NK-92 (cell line): ENCODE data around the gene SCN9A.
"Not testable (repeated sequence)": the region's sequence is repeated elsewhere in the genome, so short reads cannot be mapped to it uniquely, and the experiment has no call there.

Experiments
- DNase-seq: peaks from one replicate; lab custom pipeline; 2025; ENCODE audit not compliant: unreplicated experiment; lab: John Stamatoyannopoulos, UW

Gene SCN9A

DNA sequence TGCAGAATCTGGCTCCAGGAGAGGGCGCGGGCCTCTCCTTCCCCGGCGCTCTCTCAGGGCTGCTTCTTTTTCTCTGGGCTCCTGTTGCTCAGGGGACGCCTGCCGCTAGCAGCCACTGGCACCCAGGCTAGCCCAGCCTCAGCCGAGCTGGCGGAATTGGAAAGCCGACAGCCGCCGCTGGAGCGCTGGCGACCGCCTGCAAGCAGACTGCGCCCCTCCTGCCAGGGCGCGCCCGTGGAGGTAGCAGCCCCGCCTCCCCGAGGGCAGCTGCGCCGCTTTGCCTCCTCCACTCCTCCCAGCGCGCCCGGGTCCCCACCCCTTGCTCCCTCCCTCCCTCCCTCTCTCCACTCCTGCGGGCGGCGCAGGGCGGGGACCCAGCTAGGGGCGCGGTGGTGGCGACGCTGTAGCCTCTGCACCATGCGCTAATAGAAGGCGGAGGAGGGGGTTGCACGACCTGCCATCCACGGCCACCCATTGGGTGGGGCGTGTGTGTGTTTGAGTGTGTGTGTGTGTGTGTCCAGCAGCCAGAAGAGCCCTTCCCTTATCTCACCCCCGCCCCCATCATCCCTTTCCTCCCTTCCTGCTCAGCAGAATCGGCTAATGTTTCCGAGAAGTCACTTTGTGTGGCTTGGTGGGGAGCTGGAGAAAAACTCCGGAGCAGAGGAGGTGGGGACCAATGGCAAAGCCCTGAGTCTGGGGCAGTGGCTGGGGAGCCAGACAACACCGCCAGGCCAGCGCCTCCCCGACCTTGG lies at the start of gene SCN9A:
Gene SCN9A, minus strand, starts transcription at position 209 of the 752 bp plus-strand sequence. CDS start 64,188 bp downstream, outside the sequence.
- DNase-seq = no peak

DNA sequence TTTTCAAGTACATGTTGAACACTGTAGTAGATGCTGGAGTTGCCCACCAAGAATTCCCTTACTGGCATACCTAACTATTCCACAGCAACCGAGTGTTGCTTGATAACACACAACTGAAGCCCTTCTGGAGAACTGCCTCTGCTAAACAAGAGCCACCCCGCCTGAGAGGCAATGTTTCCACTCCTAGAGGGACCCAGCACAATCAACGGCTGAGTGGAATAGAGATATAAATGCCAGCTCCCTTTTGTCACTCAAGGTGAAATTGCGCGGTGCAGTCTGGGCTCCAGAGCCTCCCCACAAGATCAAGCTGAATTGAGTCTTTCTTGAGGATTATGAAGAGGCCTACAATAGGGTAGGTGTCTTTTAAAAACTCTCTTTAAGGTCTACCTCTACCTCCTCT lies 49.1 kb upstream of the SCN9A start:
- no peak for DNase-seq

DNA sequence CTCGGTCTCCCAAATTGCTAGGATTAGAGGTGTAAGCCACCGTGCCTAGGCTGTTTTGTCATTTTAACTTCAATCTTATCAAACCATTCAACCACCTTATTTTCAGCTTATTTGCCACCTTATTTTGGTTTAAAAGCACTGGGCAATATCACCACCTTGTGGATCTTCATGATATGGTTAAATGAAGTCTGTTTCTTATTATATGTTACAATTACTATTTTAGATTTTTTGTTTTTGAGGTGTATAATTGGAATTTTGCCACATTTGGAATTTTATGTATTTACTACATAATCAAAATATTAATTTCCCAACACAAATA lies 43.8 kb upstream of the SCN9A start:
- no peak for DNase-seq

DNA sequence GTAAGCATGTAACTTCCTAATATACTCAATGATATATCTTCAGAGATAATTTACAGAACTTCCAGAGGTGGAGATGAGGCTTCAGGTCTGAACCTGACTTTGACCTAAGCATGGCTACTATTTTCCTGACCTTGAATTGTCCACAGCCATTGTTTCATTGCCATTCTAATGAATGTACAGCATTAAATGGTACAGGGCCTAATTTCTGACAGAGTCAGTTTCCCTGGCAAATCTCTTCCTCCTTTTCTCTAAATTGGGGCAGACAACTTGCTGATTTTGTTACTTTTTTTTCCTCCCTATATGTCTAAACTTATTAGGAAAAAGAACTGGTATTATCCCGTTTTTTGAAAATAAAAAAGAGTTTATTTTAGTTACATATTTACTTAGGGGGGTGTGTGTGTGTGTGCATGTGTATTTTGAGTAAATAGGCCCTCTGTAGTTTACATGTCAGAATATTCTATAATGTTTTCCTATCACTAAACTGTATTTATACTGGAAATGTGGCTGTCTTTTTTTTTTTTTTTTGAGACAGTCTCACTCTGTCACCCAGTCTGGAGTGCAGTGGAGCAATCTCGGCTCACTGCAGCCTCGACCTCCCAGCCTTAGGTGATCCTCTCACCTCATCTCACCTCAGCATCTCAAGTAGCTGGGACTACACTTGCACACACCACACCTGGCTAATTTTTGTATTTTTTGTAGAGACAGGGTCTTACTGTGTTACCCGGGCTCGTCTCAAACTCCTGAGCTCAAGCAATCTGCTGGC lies 43.3 kb upstream of the SCN9A start:
- DNase-seq = no peak

DNA sequence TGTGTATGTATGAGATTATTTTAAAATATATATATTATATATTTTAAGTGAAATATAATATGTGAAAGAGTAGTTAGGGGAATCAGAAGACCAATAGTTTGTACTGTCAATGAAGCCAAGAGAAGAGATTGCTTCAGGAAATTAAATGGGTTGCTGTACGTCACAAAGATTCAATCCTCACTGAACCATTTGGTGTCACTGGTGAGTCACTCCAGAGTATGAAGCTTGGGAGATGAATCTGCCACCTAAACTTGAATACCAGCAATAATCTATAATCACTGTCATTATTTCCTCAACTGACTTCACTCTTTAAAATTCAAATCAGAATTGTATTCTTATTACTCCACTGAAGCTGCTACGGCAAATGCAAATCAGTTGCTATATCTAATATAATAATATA lies 41.9 kb upstream of the SCN9A start:
- DNase-seq = no peak

DNA sequence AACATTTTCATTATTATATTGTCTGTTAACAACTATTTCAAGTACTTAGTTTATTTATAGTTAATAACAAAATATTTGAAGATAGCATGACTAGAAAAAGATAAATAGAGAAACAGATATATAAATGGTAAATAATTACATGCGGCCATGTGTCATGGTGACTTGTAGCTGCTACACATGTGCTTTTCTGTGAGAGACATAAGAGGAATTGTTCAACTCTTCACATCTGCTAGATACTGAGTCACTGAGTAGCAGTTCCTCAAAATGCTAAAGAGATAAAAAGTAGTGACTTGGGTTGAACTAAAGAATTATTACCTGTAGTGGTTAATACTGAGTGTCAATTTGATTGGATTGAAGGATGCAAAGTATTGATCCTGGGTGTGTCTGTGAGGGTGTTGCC lies 37.5 kb upstream of the SCN9A start:
- DNase-seq = no peak

DNA sequence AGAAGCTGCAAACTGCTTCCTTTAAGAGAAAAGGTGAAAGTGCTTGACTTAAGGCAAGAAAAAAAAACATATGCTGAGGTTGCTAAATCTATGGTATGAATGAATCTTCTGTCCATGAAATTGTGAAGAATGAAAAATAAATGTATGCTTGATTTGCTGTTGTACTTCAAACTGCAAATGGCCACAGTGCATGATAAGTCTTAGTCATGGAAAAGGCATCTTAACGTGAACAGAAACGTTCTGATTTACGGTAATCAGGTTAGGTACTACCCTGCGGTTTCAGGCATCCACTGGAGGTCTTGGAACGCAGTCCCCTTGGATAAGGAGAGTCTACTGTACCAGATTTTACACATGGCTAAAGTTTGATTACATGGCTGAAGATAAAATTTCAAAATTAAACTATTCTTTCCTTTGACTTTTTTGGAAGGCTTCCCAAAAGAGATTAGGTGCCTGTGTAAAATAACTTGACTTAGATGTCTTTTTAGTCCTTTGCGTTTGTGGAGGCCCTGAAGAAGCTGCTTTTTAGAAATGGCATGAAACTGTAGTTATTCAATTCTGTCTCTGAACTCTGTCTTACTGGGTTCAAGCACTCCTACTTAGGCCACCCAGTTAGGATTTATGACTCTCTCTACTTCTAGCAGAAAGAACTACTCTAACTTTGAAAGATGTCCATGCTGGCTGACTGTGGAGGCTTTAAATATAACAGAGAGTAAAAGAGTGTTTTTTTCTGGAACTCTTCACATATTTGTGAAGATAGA lies 35.9 kb upstream of the SCN9A start:
- no peak for DNase-seq

DNA sequence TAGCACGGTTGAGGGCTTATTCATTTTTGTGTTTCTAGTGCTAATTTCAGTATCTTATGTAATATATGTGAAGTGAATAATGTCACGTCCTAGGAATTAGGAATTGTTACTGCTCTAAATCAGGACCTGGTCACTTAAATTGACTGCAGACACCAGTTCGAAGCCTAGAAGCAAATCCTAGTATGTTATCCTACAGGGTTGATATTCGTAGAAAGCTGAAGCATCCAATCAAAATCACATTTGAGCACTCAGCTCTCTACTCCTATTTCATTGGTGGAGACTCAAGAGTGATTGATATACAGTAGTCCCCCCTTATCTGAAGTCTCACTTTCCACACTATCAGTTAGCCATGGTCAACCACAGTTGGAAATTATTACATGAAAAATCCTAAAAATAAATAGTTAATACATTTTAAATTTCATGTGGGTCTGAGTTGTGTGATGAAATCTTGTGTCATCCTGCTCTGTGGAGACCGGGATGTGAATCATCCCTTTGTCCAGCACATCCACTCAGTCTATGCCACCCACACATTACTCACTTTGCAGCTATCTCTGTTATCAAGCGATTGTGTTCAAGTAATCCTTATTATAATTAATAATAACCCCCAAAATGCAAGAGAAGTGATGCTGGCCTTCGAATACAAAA lies 35.2 kb upstream of the SCN9A start:
- DNase-seq = no peak

DNA sequence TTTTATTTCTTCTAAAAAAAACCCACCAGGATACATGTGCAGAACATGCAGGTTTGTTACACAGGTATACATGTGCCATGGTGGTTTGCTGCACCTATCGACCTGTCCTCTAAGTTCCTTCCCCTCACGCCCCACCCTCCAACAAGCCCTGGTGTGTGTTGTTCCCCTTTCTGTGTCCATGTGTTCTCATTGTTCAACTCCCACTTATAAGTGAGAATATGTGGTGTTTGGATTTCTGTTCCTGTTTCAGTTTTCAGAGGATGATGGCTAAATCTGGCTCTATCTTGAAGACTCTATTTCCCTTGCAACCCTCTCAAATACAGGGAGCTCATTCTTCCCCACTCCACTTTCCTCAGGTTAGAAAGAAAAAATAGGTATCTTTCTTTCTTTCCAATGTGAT lies 32.0 kb upstream of the SCN9A start:
- not testable (repeated sequence) for DNase-seq

DNA sequence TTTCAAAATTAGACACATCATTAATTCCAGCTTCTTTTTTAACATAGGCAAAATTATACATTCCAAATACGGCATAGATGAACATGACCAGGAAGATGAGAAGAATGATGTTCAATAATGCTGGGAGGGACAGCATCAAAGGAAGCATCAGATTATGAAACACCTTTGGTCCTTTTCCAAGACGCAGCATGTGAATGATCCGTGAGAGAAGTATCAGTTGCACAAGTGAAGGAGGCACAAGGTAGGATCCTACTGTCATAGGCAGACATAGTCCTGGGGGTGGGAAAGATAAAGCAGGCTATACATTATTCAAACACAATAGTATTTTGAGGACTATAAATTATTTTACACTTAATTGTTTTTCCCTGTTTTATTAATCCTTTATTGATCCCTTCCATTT lies 30.6 kb upstream of the SCN9A start:
- no peak for DNase-seq

DNA sequence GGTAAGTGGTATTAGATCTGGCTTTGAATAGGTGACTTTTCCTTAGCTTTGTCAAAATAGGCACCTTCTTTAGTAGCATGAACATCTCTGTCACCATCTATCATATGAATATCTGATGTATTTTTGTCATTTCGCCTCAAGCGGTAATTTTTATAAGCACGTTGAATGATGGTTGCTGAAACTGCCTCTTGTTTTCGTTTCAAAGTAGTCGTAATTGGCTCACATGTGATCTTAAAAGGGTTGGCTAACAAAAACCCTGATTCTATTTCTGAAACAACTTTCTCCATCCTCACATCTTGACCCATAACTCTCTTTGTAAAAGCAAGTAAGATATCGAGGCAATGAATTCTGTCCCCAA lies 29.8 kb upstream of the SCN9A start:
- DNase-seq = no peak

DNA sequence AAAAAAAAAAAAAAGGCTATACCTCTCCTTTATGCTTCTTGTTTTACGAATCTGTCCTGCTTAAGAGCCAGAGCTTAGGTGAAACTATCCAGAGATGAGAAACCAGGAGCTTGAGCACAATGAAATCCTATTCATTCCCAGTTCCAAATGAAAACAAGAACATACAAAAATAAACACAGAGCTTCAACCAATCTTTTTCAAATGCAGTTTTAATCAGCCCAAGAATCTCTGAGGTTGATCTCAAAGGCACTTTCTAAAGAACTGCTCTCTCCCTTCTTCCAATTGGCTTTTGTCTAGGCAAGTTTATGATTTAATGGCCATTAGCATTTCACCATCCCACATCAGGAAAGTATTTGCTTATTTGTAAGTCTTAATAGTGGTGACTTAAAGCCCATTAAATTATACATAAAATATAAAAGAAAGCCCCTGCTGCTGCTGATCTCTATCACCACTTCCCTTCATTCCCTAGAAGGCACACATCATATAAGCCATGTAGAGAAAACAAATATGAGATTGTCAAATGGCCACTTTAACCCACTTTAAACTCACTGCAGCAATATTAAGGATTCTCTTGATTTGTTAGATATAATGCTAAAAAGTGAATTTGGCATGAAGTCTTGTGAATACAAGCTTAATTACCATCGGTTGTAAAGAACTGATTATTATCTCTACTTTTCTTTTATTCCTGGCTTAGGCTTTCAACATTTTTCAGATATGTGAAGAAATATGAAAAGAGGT lies 29.3 kb upstream of the SCN9A start:
- no peak for DNase-seq

DNA sequence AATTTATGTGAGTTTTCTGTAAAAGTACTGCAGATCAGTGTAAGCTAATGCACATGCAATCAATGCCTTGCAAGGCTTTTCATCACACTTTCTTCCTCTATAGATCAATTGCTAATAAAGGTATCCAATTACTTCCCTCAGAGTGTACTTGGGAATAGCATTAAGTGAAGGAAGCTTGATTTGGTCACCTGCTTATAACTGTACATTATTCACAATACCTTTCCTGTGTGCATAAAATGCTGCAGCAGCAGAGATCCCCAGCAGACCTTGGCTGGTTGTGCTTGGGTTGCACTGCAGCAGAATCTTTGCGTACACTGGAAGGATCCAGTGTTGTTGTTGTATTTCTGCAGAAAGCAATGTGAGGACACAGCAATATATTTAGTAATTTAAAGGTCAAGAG lies 18.5 kb upstream of the SCN9A start:
- DNase-seq = no peak

DNA sequence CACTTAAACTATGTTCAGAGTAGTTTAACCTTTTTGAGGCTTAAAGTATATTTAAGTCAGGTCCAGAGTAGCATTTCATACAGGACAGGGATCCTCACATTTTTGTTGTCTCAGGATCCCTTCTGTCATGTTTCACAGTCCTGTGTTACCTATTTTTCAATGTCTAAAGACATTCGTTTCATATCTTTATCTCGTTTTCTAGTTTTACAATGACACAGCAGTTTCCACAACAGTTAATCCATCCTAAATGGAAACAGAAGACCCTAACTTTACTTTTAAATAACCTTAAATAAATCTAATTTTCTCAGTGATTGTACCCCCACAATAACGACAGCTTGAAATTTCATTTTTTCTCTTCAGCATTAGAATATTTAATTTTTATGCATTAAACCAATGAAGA lies 17.3 kb upstream of the SCN9A start:
- no peak for DNase-seq

DNA sequence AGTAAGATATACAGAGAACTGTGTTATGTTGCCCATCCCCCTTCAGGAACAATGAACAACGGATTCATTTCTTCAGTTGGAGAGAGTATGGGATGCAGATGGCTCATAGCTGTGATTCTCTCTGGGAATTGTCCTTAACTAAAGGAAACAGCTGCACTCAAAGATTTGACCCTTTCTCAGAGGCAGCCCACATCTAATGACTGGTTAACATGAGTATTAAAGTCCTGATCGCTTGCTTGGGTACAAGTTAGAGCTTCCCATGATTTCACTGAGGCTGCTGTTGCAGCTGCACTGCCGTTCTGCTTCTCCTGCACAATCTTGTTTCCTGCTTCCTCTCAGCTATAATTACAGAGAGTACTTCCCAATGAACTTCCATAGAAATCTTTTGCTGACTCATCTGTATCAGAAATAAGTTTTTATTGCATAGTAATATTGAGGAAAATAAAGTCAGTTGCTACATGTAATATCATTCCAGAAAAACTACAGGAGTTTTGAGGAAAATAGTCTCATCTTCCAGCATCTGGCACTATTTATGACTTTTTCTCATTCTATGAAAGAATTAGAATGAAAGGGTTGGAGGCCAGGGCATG lies 12.8 kb upstream of the SCN9A start:
- no peak for DNase-seq

DNA sequence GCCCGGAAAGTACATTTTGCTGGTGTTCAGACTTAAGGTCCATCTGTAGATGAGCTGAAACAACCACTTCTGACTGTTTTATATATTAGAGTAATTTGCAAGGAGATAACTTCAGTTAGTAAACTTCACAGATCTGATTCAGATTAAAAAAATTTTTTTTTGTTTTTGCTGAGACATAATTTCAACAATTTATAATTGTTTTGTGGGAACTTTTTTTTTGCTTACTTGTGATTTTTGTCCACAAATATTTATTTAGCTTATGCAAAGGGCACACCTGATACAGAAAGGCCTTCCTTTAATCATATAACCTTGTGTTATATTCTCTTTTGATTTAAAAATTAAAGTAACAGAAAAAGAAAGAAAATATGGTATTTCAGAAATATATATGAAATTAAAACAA lies 9.6 kb upstream of the SCN9A start:
- DNase-seq = no peak

DNA sequence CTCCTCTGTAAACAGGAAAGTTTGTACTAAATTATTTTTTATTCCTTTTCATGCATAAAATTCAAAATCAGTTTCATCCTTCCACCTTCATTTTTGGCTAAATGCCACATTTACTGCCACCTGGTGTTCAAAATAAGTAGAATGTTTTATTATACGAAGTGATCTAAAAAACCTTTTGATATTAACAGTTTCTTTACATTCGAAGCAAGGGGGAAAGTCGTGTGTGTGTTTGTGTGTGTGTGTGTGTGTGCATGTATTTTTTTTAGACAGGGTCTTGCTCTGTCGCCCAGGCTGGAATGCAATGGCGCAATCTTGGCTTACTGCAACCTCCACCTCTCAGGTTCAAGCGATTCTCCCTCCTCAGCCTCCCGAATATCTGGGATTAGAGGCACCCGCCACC lies 9.0 kb upstream of the SCN9A start:
- no peak for DNase-seq

DNA sequence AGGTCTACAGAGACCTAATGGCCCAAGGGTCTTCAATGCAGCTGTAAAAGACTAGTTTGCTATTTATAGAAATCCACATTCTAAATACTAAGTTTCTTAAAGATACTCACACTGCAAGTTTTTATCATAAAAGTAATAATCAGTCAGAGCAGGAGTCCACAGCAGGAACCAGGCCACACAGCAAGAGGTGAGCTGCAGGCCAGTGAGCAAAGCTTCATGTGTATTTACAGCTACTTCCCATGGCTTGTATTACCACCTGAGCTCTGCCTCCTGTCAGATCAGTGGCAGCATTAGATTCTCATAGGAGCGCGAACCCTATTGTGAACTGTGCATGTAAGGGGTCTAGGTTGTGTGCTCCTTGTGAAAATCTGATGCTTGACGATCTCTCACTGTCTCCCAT lies 6.7 kb upstream of the SCN9A start:
- no peak for DNase-seq

DNA sequence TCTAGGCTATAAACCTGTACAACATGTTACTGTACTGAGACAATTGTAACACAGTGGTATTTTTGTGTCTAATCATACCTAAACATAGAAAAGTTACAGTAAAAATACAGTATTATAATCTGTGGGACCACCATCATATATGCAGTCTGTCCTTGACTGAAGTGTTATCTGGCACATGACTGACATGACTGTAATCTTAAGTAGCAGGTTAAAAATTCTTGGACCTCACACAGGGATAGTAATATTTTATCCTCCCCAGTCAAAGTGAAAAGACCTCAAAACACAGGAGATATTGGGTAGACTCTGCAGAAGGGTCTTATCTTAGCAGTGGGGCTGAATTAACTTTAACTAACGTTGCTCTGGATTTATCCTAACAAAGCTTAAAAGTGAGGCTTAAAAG lies 4.9 kb upstream of the SCN9A start:
- DNase-seq = no peak

DNA sequence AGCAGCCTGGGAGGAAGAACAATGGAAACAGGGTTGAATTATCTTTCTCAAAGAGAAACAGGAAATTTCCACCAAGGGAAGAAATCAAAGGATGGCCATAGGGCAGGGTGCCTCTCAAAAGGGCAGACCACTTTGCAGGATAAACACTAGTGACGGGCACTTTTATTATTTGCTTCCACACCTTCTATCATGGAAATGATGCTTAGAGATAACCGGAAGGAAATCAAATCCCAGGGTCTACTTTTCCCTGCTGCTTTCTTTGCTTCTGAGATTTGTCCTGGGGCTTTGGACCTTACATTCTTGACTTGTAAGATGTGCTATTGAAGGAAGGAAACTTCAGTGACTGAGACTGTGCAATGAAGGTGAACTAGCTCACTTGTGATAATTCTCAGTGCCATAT lies 1.1 kb upstream of the SCN9A start:
- no peak for DNase-seq

DNA sequence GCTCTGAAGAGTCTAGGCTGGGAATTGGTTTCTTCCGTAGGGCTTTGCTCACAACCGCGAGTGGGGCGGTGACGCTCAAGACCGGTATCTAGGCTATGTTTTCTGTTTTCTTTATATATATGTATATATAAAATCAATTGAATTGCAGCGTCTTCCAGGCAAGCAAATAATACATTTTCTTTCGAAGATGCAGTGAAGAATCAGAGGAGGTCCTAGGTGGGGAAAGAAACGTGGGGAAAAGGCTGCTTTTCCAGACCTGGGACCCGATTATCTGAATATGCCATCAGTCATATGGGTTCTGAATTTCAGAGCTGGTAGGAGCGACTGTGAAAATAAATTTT lies 714 bp upstream of the SCN9A start:
- no peak for DNase-seq
